Superior temporal gyrus (tissue), 1 donor: ENCODE results near the gene DLD.
A peak's percentile ranks its signal among the peaks of the same experiment; 100 is the strongest.
"Not testable (repeated sequence)": the region's sequence is repeated elsewhere in the genome, so short reads cannot be mapped to it uniquely, and the experiment has no call there.

Experiments used
- DNase-seq: peaks from one replicate; pipeline ENCODE4 v3.0.0-alpha.2; 2016; ENCODE audit errors: extremely low spot score

The DLD gene, protein sequence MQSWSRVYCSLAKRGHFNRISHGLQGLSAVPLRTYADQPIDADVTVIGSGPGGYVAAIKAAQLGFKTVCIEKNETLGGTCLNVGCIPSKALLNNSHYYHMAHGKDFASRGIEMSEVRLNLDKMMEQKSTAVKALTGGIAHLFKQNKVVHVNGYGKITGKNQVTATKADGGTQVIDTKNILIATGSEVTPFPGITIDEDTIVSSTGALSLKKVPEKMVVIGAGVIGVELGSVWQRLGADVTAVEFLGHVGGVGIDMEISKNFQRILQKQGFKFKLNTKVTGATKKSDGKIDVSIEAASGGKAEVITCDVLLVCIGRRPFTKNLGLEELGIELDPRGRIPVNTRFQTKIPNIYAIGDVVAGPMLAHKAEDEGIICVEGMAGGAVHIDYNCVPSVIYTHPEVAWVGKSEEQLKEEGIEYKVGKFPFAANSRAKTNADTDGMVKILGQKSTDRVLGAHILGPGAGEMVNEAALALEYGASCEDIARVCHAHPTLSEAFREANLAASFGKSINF

GRCh38 chr7:107890962-107891635 is at the start of gene DLD:
Gene DLD (plus strand): TSS chr7:107891183. CDS start chr7:107891251, 68 bp downstream.
- peak; percentile 97 for DNase-seq

DNA sequence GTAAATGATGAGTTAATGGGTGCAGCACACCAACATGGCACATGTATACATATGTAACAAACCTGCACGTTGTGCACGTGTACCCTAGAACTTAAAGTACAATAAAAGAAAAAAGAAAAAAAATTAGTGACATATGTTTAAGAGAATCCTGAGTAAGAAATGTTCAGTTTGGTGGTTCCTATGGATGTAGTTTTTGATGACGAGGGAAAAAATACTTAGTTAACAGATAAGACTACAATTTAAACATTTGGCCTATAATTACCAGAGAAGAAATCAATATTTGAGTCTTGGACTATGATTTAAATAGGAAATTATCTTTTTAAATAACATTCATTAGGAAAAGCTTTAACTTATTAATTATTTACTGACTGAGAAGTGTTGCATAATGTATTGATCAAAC is 48.8 kb upstream of the DLD start:
- no peak for DNase-seq

- DNase-seq: no peak
These were observed 47.8 kb upstream of the DLD start for GRCh38 chr7:107843184-107843583.

- peak; percentile 21 for DNase-seq
These were observed 44.7 kb upstream of the DLD start for GRCh38 chr7:107846324-107846723.

DNA sequence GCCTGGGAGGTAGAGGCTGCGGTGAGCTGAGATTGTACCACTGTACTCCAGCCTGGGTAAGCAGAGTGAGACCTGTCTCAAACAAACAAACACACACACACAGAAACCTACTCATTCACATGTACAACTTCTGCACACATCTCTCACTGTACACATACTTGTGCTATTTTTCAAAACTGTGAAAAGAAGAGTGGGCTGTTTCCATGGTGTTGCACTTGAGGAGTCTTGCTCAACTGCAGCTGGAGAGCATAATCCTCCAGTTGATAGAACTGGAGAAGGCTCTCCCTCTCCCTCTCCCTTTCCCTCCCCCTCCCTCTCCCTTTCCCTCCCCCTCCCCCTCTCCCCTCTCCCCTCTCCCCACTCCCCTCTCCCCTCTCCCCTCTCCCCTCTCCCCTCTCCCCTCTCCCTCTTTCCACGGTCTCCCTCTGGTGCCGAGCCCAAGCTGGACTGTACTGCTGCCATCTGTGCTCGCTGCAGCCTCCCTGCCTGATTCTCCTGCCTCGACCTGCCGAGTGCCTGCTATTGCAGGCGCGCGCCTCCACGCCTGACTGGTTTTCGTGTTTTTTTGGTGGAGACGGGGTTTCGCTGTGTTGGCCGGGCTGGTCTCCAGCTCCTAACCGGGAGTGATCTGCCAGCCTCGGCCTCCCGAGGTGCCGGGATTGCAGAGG is 43.7 kb upstream of the DLD start:
- DNase-seq: no peak

DNA sequence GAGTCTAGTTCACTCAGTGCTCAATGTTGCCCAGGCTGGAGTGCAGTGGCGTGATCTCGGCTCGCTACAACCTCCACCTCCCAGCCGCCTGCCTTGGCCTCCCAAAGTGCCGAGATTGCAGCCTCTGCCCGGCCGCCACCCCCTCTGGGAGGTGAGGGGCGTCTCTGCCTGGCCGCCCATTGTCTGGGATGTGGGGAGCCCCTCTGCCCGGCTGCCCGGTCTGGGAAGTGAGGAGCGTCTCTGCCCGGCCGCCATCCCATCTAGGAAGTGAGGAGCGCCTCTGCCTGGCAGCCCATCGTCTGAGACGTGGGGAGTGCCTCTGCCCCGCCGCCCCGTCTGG is 43.2 kb upstream of the DLD start:
- DNase-seq: not testable (repeated sequence)

DNA sequence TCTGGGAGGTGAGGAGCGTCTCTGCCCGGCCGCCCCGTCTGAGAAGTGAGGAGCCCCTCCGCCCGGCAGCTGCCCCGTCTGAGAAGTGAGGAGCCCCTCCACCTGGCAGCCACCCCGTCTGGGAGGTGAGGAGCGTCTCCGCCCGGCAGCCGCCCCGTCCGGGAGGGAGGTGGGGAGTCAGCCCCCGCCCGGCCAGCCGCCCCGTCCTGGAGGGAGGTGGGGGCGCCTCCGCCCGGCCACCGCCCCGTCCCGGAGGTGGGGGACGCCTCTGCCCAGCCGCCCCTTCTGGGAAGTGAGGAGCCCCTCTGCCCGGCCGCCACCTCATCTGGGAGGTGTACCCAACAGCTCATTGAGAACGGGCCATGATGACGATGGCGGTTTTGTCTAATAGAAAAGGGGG is 42.8 kb upstream of the DLD start:
- not testable (repeated sequence) for DNase-seq

DNA sequence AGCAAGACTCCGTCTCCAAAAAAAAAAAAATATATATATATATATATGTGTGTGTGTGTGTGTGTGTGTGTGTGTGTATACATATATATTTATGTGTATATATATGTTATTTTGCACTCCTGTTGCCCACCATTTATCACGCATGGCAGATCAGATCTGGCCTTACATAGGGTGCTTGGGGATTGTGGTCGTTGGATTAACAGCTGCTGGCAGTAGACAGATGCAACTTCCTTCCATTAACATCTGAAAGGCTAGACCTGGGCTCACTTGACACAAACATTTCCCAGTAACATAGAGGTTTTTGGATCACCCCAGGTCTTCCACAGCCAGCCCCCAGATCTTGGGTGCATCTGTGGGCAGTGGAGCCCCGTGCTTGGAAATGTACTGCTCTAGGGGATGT is 40.8 kb upstream of the DLD start:
- DNase-seq: no peak

DNA sequence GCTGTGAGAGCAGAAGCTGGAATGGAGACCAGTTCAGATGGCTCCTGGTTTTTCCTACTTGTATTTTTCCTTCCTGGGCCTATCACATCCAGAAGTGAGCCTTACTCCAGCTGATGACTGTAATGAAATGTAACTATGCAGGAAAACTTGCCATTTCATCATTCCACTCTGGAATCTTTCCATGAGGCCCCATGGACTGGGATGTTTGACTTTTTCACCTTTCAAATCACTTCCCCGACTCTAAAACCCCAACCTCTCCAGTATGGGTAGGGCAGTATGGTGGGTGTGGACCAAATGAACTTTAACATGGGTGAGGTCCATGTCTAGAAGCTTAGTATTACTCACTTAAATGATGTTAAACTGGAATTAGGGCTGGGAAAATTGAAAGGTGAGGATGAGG is 40.3 kb upstream of the DLD start:
- no peak for DNase-seq

DNA sequence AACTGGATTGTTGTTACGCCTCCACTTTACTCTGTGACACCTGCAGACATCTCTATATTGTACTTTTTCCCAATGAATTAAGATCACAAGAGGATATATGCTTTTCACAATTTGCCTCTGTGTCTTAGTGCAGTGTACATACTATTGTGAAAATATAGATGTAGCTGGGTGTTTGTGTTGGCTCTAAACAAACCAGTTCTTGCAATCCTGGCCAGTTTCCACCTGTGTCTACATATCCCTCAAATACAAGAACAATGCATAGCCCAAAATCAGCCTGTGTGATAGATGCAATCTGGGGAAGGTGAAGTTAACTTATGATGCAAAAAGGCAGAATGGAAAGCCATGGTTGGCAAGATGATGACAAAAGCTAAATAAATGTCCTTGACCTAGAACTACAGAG is 36.5 kb upstream of the DLD start:
- DNase-seq: no peak

DNA sequence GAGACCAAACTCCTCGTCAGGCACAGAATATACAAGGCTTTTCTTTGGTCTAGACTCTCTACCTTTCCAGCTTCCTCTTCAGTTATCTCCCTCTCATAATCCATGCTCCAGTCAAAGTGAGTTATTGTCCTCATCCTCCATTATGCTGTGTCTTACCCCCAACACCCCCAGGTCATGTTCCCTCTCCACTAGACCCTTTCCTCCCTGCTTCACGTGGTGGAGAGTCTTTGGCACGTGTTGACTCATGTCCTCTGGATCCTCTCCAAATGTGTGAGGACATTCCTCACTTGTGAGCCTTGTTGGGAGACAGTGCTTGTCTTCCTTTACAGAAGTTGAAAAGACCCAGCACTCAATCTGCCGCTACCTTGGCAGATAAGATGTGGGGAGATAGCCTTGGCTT is 36.0 kb upstream of the DLD start:
- no peak for DNase-seq

DNA sequence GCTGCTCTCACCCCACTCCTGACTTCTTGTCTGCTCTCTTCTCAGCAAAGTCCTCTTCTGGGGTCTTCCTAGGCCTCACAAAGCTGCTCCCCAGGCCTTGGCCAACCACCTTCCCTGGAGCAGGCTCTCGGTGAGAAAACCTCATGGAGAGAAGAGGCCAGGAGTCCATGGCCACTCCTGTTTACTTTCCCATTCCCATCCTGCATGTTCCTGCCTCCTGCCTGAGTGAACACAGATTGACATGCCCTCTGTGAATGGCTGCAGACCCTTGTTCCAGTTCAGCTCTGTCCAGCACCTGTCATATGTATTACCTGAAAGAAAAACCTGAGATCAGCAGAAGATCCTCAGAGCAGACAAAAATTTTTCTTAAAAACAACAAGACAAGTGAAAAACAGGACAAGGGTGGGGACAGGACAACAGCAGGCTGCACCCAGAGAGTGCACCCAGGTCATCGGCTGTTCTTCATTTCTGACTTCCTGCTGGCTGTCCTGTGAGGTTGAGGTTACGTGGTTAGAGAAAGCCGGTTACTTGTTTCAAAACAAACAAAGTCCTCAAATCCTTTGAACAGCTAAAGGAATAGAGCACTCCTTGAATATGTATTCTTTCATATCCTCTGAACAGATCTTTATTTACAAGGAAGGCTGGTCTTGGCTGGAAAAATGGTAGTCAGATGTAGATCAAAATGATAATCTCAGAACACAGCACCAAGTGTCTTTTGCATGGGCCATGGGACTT is 34.0 kb upstream of the DLD start:
- no peak for DNase-seq

DNA sequence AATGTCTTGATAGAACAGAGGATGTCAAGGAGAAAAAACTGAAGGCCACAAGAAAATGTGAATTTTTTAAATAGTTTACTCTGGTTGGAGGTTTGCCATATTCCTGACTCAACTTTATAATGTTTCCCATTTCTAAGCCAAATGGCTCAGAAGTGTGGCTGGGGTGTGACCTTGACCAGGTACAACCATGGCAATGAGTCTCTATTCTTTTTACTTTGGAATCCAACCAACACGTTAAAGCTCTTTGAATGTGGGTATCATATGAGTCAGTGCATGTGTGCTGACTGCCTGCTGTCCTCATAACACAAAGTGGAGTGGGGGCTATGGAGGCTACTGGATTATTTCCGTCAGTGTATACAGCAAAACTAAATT is 33.5 kb upstream of the DLD start:
- DNase-seq: no peak

DNA sequence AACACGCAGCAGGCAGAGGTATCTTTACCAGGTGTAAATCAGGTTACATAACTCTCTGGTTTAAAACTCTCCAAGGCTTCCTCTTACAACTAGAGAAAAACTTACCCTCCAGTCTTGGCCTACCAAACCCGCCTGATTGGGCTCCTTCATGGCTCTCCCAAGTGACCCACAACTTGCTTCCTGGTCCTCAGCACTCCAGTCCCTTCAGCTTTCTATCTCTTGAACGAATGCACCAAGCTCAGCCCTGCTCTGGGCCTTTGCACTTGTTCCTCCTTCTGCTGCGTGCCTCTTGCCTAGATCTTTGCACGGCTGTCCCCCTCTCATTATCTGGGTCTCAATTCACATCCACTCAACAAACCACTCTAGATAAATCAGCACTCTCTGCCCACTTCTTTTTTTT is 32.7 kb upstream of the DLD start:
- DNase-seq: no peak

GRCh38 chr7:107860279-107860961 is 30.6 kb upstream of the DLD start:
- no peak for DNase-seq

GRCh38 chr7:107860981-107861652 is 29.9 kb upstream of the DLD start:
- no peak for DNase-seq

DNA sequence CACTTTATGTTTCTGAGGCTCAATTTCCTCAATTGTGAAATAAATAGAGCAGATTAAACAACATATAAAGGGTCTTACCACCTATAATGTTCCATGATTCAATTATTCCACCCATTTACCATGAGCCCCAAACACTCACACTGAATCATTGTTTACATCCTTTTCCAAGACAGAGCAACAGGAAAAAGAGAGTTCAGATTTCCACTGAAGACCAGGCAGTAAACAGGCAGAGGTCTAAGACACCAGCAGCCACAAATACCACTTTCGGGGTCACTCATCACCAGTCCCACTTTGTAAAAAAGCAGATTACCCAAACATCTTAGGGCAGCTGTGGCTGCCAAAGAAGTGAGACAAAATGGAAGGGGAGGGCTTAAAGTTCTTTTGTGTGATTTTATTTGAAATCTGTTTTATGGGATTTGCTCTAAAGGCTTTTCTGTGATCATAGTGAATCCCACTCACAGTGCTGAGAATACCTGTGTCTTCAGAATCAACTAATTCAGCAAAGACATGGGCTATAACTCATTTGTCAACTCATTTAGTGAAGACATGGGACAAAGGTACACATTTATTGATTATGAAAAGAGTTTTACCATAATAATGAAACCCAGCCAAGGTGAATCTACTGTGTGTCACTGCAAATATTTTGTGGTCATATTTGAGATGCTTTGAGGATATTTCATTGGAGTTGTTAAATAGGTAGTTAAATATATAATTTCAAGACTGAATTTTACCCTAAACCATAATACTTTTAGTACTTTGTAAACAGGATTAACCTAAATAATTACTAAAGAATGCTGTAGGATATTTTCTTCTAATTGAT is 24.8 kb upstream of the DLD start:
- no peak for DNase-seq

DNA sequence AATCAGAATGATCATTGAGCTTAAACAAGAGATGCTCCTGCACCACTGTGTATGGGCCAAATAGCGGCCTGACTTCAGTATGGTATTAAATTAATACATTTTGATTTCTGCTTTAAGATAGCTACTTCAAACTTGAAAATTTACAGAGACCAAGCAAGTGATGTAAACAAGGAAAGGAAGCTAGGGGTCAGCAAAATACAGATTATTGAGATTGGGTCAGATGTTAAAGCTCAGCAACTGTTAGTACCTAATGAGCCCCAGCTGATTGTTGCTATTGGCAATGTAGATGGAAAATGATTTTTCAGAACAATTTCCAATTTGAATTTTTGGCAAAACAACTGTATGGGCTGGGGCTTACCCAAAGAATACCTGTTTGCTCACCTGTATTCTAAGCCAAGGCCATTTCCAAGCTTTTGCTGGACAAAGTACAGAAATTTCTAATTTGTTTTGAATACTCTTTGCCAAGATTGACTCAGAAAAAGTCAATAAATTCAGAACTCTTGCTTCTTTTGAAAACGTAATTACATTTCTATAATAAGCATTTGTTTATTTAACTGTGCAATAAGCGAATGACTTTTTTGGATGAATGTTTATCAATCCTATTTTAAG is 23.0 kb upstream of the DLD start:
- DNase-seq: no peak

DNA sequence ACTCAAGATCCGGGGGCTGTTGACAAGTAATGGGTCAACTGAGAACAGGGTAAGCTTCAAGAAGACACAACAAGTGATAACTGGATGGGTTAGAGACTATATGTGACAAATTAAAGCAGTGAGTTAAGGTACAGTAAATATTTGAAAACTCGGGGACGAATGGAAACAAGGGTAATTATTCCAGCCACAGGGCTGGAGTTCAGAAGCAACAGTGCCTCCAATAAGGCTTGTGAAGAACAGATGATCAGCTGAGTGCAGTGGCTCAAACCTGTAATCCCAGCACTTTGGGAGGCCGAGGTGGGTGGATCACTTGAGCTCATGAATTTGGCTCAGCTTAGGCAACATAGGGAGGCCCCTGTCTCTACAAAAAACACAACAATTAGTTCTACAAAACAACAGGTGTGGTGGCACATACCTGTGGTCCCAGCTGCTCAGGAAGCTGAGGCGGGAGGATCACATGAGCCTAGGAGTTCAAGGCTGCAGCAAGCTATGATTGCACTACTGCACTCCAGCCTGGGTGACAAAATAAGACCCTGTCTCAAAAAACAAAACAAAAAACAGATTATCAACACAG is 20.5 kb upstream of the DLD start:
- no peak for DNase-seq
